HEK293 (cell line): Measurements from ENCODE around the gene B3GNT9.

ENCODE experiments used
- HOXA7 ChIP-seq: sonication (generic); formaldehyde crosslinking; IDR thresholded peaks from 2 replicates; pipeline ENCODE4 v1.8.1; 2022; ENCODE audit warnings: missing genetic modification reagents, borderline replicate concordance
- MYNN ChIP-seq: fragments of 450-650 bp; formaldehyde crosslinking; IDR thresholded peaks from 2 replicates; pipeline ENCODE4 v1.5.1; 2016; ENCODE audit warnings: missing biosample characterization, missing genetic modification characterization, borderline replicate concordance
- SETDB1 ChIP-seq: IDR thresholded peaks from one replicate; pipeline ENCODE4 v1.6.1; 2017; ENCODE audit warnings: mild to moderate bottlenecking, low read length, moderate library complexity, mixed read lengths; ENCODE audit not compliant: insufficient read length
- YY2 ChIP-seq: fragments of 450-650 bp; formaldehyde crosslinking; IDR thresholded peaks from 2 replicates; pipeline ENCODE4 v1.5.1; 2016; ENCODE audit warnings: missing biosample characterization, missing genetic modification characterization
- ZBTB21 ChIP-seq: fragments of 450-650 bp; formaldehyde crosslinking; IDR thresholded peaks from 2 replicates; pipeline ENCODE4 v1.5.1; 2017; ENCODE audit warnings: missing biosample characterization, missing genetic modification characterization
- ZFHX2 ChIP-seq: fragments of 450-650 bp; formaldehyde crosslinking; conservative IDR thresholded peaks from 2 replicates; pipeline ENCODE4 v1.5.1; 2016; ENCODE audit warnings: missing biosample characterization, missing genetic modification characterization
- ZNF23 ChIP-seq: fragments of 450-650 bp; formaldehyde crosslinking; IDR thresholded peaks from 2 replicates; pipeline ENCODE4 v1.5.1; 2016; ENCODE audit warnings: missing biosample characterization, missing genetic modification characterization, borderline replicate concordance
- ZNF274 ChIP-seq, 2 experiments: fragments of 200-500 bp in 1 of 2; fragments of 450-650 bp in 1 of 2; sonication (Bioruptor generic) in 1 of 2; formaldehyde crosslinking in 1 of 2; IDR thresholded peaks; 2 replicates each; pipeline versions ENCODE4 v1.5.1 to v1.6.1; 2014 to 2016; ENCODE audit warnings: borderline replicate concordance in 1 of 2, inconsistent platforms in 1 of 2, low read length in 1 of 2, missing biosample characterization in 1 of 2, missing genetic modification characterization in 1 of 2
- ZNF311 ChIP-seq: fragments of 450-650 bp; formaldehyde crosslinking; IDR thresholded peaks from 2 replicates; pipeline ENCODE4 v1.5.1; 2017; ENCODE audit warnings: missing biosample characterization, missing genetic modification characterization, borderline replicate concordance
- ZNF324 ChIP-seq: fragments of 450-650 bp; formaldehyde crosslinking; IDR thresholded peaks from 2 replicates; pipeline ENCODE4 v1.5.1; 2016; ENCODE audit warnings: missing biosample characterization, missing genetic modification characterization
- ZNF354C ChIP-seq: fragments of 450-650 bp; formaldehyde crosslinking; IDR thresholded peaks from 2 replicates; pipeline ENCODE4 v1.5.1; 2016; ENCODE audit warnings: missing biosample characterization, missing genetic modification characterization, low read depth, borderline replicate concordance
- ZNF366 ChIP-seq: fragments of 450-650 bp; formaldehyde crosslinking; conservative IDR thresholded peaks from 2 replicates; pipeline ENCODE4 v1.5.1; 2016; ENCODE audit warnings: missing biosample characterization, missing genetic modification characterization
- ZNF426 ChIP-seq: fragments of 450-650 bp; formaldehyde crosslinking; IDR thresholded peaks from 2 replicates; pipeline ENCODE4 v1.5.1; 2017; ENCODE audit warnings: missing biosample characterization, missing genetic modification characterization, mild to moderate bottlenecking, inconsistent platforms, moderate library complexity
- ZNF624 ChIP-seq: fragments of 450-650 bp; formaldehyde crosslinking; IDR thresholded peaks from 2 replicates; pipeline ENCODE4 v1.5.1; 2017; ENCODE audit warnings: missing biosample characterization, missing genetic modification characterization
- ZNF626 ChIP-seq: fragments of 450-650 bp; sonication (Bioruptor Pico); formaldehyde crosslinking; IDR thresholded peaks from 2 replicates; pipeline ENCODE4 v1.5.1; 2018; ENCODE audit warnings: missing biosample characterization, missing genetic modification characterization, inconsistent platforms
- ZNF660 ChIP-seq: fragments of 450-650 bp; IDR thresholded peaks from 2 replicates; pipeline ENCODE4 v1.5.1; 2018; ENCODE audit warnings: missing biosample characterization, mild to moderate bottlenecking, missing genetic modification characterization
- ZNF785 ChIP-seq: fragments of 450-650 bp; formaldehyde crosslinking; IDR thresholded peaks from 2 replicates; pipeline ENCODE4 v1.5.1; 2016; ENCODE audit warnings: missing biosample characterization, missing genetic modification characterization
- ZXDB ChIP-seq: fragments of 450-650 bp; formaldehyde crosslinking; IDR thresholded peaks from 2 replicates; pipeline ENCODE4 v1.5.1; 2016; ENCODE audit warnings: missing biosample characterization, missing genetic modification characterization
- TF ChIP-seq, protein P1 (sequence below): fragments of 450-650 bp; IDR thresholded peaks from 2 replicates; pipeline ENCODE4 v1.5.1; 2018; ENCODE audit warnings: missing biosample characterization, mild to moderate bottlenecking, missing genetic modification characterization
- TF ChIP-seq, protein P2 (sequence below): fragments of 450-650 bp; formaldehyde crosslinking; IDR thresholded peaks from 2 replicates; pipeline ENCODE4 v1.5.1; 2017; ENCODE audit warnings: missing biosample characterization, missing genetic modification characterization
- TF ChIP-seq, protein P3 (sequence below): sonication (generic); formaldehyde crosslinking; IDR thresholded peaks from 2 replicates; pipeline ENCODE4 v1.8.1; 2022; ENCODE audit warnings: mild to moderate bottlenecking, moderate library complexity, missing genetic modification reagents
- TF ChIP-seq, protein P4 (sequence below): fragments of 450-650 bp; formaldehyde crosslinking; IDR thresholded peaks from 2 replicates; pipeline ENCODE4 v1.5.1; 2016; ENCODE audit warnings: missing biosample characterization, missing genetic modification characterization
- TF ChIP-seq, protein P5 (sequence below): fragments of 450-650 bp; formaldehyde crosslinking; IDR thresholded peaks from 2 replicates; pipeline ENCODE4 v1.5.1; 2016; ENCODE audit warnings: missing biosample characterization, missing genetic modification characterization
- TF ChIP-seq, protein P6 (sequence below): fragments of 450-650 bp; formaldehyde crosslinking; conservative IDR thresholded peaks from 2 replicates; pipeline ENCODE4 v1.5.1; 2016; ENCODE audit warnings: low read depth, missing biosample characterization, missing genetic modification characterization
- TF ChIP-seq, protein P7 (sequence below): fragments of 450-650 bp; formaldehyde crosslinking; IDR thresholded peaks from 2 replicates; pipeline ENCODE4 v1.5.1; 2016; ENCODE audit warnings: missing biosample characterization, missing genetic modification characterization, borderline replicate concordance

Gene B3GNT9

DNA sequence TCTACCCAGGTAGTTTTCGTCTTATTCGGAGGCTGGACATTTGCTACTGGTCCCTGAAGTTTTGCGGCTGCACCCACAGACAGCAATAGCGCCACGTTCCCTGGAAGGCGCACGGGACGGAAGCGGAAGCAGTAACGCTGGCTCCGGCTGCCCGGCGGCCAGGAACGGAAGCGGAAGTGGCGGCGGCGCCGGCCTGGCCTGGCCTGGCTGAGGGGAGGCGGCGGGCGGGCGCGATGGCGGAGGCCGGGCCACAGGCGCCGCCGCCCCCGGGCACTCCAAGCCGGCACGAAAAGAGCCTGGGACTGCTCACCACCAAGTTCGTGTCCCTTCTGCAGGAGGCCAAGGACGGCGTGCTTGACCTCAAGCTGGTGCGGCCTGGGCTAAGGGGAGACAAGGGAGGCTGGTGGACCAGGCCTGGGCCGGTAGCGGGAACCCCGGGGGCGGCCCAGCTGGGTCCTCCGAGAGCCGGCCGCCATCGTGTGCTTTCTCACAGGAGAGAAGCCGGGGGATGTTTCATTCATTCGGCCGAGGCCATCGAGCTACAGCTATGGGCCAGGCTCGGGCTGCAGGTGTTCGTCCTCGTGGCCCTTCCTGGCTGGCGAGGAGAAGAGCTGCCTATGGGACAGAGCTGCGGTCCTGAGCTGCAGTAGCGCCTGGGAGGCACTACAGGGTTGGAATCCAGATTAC is 41.3 kb upstream of the B3GNT9 start, which contains the start of gene E2F4 (continued):
- 0 out of 2 replicates have a peak, but pooled peaks have one; percentile 14 for TF ChIP-seq HOXA7 (CRISPR knock-in tag)
- TF ChIP-seq, protein P1, sequence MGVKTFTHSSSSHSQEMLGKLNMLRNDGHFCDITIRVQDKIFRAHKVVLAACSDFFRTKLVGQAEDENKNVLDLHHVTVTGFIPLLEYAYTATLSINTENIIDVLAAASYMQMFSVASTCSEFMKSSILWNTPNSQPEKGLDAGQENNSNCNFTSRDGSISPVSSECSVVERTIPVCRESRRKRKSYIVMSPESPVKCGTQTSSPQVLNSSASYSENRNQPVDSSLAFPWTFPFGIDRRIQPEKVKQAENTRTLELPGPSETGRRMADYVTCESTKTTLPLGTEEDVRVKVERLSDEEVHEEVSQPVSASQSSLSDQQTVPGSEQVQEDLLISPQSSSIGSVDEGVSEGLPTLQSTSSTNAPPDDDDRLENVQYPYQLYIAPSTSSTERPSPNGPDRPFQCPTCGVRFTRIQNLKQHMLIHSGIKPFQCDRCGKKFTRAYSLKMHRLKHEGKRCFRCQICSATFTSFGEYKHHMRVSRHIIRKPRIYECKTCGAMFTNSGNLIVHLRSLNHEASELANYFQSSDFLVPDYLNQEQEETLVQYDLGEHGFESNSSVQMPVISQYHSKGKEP (tag by site-specific recombination): peak; percentile 4; the same call in 1 of the 2 replicates
- TF ChIP-seq, protein P2, sequence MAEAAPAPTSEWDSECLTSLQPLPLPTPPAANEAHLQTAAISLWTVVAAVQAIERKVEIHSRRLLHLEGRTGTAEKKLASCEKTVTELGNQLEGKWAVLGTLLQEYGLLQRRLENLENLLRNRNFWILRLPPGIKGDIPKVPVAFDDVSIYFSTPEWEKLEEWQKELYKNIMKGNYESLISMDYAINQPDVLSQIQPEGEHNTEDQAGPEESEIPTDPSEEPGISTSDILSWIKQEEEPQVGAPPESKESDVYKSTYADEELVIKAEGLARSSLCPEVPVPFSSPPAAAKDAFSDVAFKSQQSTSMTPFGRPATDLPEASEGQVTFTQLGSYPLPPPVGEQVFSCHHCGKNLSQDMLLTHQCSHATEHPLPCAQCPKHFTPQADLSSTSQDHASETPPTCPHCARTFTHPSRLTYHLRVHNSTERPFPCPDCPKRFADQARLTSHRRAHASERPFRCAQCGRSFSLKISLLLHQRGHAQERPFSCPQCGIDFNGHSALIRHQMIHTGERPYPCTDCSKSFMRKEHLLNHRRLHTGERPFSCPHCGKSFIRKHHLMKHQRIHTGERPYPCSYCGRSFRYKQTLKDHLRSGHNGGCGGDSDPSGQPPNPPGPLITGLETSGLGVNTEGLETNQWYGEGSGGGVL: no peak
- TF ChIP-seq ZNF274 (IDR thresholded peaks at IDR 0.05; ENCODE audit: low read length): no peak
- TF ChIP-seq ZNF274 (tag by site-specific recombination; IDR thresholded peaks at IDR 0.05; ENCODE audit: borderline replicate concordance): no peak
- no peak for TF ChIP-seq ZNF324 (tag by site-specific recombination)
- TF ChIP-seq, protein P3, sequence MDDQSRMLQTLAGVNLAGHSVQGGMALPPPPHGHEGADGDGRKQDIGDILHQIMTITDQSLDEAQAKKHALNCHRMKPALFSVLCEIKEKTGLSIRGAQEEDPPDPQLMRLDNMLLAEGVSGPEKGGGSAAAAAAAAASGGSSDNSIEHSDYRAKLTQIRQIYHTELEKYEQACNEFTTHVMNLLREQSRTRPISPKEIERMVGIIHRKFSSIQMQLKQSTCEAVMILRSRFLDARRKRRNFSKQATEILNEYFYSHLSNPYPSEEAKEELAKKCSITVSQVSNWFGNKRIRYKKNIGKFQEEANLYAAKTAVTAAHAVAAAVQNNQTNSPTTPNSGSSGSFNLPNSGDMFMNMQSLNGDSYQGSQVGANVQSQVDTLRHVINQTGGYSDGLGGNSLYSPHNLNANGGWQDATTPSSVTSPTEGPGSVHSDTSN: 0 out of 2 replicates have a peak, but pooled peaks have one; percentile 74
- TF ChIP-seq ZNF785 (tag by site-specific recombination): no peak
- TF ChIP-seq MYNN (tag by site-specific recombination): no peak
- peak; percentile 44; the same call in 1 of the 2 replicates for TF ChIP-seq ZBTB21 (tag by site-specific recombination)
- TF ChIP-seq ZNF311: no peak
- TF ChIP-seq ZNF624 (tag by site-specific recombination): no peak
- TF ChIP-seq ZXDB (tag by site-specific recombination): 0 out of 2 replicates have a peak, but pooled peaks have one; percentile 34
- TF ChIP-seq ZNF354C (tag by site-specific recombination): no peak
- peak; percentile 23; the same call in 1 of the 2 replicates for TF ChIP-seq ZFHX2
- TF ChIP-seq, protein P4, sequence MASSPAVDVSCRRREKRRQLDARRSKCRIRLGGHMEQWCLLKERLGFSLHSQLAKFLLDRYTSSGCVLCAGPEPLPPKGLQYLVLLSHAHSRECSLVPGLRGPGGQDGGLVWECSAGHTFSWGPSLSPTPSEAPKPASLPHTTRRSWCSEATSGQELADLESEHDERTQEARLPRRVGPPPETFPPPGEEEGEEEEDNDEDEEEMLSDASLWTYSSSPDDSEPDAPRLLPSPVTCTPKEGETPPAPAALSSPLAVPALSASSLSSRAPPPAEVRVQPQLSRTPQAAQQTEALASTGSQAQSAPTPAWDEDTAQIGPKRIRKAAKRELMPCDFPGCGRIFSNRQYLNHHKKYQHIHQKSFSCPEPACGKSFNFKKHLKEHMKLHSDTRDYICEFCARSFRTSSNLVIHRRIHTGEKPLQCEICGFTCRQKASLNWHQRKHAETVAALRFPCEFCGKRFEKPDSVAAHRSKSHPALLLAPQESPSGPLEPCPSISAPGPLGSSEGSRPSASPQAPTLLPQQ: no peak
- TF ChIP-seq YY2: peak; percentile 51; the same call in 1 of the 2 replicates
- TF ChIP-seq ZNF660 (tag by site-specific recombination): peak; percentile 73; the same call in 1 of the 2 replicates
- TF ChIP-seq SETDB1: no peak
- no peak for TF ChIP-seq ZNF626
- TF ChIP-seq, protein P5, sequence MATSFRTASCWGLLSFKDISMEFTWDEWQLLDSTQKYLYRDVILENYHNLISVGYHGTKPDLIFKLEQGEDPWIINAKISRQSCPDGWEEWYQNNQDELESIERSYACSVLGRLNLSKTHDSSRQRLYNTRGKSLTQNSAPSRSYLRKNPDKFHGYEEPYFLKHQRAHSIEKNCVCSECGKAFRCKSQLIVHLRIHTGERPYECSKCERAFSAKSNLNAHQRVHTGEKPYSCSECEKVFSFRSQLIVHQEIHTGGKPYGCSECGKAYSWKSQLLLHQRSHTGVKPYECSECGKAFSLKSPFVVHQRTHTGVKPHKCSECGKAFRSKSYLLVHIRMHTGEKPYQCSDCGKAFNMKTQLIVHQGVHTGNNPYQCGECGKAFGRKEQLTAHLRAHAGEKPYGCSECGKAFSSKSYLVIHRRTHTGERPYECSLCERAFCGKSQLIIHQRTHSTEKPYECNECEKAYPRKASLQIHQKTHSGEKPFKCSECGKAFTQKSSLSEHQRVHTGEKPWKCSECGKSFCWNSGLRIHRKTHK: no peak
- no peak for TF ChIP-seq ZNF366 (tag by site-specific recombination)
- TF ChIP-seq, protein P6, sequence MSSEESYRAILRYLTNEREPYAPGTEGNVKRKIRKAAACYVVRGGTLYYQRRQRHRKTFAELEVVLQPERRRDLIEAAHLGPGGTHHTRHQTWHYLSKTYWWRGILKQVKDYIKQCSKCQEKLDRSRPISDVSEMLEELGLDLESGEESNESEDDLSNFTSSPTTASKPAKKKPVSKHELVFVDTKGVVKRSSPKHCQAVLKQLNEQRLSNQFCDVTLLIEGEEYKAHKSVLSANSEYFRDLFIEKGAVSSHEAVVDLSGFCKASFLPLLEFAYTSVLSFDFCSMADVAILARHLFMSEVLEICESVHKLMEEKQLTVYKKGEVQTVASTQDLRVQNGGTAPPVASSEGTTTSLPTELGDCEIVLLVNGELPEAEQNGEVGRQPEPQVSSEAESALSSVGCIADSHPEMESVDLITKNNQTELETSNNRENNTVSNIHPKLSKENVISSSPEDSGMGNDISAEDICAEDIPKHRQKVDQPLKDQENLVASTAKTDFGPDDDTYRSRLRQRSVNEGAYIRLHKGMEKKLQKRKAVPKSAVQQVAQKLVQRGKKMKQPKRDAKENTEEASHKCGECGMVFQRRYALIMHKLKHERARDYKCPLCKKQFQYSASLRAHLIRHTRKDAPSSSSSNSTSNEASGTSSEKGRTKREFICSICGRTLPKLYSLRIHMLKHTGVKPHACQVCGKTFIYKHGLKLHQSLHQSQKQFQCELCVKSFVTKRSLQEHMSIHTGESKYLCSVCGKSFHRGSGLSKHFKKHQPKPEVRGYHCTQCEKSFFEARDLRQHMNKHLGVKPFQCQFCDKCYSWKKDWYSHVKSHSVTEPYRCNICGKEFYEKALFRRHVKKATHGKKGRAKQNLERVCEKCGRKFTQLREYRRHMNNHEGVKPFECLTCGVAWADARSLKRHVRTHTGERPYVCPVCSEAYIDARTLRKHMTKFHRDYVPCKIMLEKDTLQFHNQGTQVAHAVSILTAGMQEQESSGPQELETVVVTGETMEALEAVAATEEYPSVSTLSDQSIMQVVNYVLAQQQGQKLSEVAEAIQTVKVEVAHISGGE (tag by site-specific recombination): peak; percentile 90
- TF ChIP-seq ZNF426 (tag by site-specific recombination): no peak
- TF ChIP-seq, protein P7, sequence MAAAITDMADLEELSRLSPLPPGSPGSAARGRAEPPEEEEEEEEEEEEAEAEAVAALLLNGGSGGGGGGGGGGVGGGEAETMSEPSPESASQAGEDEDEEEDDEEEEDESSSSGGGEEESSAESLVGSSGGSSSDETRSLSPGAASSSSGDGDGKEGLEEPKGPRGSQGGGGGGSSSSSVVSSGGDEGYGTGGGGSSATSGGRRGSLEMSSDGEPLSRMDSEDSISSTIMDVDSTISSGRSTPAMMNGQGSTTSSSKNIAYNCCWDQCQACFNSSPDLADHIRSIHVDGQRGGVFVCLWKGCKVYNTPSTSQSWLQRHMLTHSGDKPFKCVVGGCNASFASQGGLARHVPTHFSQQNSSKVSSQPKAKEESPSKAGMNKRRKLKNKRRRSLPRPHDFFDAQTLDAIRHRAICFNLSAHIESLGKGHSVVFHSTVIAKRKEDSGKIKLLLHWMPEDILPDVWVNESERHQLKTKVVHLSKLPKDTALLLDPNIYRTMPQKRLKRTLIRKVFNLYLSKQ (tag by site-specific recombination): no peak
- no peak for TF ChIP-seq ZNF23 (tag by site-specific recombination)
